HG02884 (cell line): Measurements from ENCODE around the gene ATRX.
A peak's percentile ranks its signal among the peaks of the same experiment; 100 is the strongest.
"Not testable (repeated sequence)": the region's sequence is repeated elsewhere in the genome, so short reads cannot be mapped to it uniquely, and the experiment has no call there.

Experiments used
- ATAC-seq: cut with Tn5 transposase; IDR thresholded peaks from one replicate; pipeline ENCODE4 v1.9.1; 2021; ENCODE audit warnings: mild to moderate bottlenecking, moderate library complexity; ENCODE audit not compliant: unreplicated experiment

ATRX gene, protein sequence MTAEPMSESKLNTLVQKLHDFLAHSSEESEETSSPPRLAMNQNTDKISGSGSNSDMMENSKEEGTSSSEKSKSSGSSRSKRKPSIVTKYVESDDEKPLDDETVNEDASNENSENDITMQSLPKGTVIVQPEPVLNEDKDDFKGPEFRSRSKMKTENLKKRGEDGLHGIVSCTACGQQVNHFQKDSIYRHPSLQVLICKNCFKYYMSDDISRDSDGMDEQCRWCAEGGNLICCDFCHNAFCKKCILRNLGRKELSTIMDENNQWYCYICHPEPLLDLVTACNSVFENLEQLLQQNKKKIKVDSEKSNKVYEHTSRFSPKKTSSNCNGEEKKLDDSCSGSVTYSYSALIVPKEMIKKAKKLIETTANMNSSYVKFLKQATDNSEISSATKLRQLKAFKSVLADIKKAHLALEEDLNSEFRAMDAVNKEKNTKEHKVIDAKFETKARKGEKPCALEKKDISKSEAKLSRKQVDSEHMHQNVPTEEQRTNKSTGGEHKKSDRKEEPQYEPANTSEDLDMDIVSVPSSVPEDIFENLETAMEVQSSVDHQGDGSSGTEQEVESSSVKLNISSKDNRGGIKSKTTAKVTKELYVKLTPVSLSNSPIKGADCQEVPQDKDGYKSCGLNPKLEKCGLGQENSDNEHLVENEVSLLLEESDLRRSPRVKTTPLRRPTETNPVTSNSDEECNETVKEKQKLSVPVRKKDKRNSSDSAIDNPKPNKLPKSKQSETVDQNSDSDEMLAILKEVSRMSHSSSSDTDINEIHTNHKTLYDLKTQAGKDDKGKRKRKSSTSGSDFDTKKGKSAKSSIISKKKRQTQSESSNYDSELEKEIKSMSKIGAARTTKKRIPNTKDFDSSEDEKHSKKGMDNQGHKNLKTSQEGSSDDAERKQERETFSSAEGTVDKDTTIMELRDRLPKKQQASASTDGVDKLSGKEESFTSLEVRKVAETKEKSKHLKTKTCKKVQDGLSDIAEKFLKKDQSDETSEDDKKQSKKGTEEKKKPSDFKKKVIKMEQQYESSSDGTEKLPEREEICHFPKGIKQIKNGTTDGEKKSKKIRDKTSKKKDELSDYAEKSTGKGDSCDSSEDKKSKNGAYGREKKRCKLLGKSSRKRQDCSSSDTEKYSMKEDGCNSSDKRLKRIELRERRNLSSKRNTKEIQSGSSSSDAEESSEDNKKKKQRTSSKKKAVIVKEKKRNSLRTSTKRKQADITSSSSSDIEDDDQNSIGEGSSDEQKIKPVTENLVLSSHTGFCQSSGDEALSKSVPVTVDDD (N-terminal part only)

DNA sequence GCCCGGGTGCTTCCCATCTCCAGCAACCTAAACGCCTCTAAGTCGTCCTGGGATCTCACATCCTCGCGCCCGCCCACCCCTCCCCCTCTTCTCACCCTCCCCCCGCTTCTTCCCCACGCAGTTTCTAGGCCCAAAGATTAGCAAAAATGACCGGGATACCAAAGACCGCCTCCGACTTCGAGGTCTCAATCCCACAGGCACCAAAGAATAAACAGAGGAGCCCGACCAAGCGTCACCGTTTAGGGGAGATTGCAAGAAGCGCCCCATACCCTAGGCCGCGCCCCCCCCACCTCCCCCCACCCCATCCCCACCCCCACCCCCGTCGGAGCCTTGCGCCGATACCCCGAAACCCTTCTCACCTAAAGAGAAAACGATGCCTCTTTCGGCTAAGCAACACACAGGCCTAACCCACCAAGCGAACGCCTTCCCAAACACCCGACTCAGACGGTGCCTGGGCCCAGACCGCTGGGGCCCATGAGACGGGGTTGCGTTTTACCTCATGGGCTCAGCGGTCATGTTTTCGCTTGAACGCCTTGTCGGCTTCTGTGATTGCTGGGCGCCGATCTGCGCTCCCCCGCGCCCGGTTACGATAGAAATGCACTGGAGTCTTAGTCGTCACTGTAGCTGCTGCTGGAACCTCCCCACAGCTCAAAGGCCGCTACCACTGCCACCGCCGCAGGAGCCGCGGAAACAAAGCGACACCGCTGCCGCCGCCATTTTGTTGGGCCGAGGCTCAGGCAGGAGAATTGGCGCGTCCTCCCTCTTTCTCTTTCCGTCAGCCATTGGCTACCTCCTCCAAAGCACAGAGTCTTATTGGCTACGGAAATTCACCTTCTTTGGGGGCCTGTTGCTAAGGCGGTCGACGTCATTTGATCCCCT lies at the start of gene ATRX:
ATRX (minus strand) TSS at position 731 of the 879 bp plus-strand sequence; CDS start at position 516, 215 bp downstream.
- ATAC-seq = peak; percentile 92

DNA sequence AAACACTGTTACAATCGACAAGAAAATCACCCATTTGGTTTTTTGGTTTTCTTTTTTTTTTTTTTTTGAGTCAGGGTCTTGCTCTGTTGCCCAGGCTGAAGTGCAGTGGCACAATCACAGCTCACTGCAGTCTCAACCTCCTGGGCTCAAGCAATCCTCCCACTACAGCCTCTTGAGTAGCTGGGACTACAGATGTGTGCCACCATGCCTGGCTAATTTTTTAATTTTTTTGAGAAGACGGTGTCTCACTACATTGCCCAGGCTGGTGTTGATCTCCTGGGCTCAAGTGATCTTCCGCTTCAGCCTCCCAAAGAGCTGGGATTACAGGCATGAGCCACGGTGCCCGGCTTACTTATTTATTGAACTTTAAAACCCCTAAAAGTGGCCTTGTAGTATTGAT lies 45.5 kb upstream of the ATRX start:
- not testable (repeated sequence) for ATAC-seq

DNA sequence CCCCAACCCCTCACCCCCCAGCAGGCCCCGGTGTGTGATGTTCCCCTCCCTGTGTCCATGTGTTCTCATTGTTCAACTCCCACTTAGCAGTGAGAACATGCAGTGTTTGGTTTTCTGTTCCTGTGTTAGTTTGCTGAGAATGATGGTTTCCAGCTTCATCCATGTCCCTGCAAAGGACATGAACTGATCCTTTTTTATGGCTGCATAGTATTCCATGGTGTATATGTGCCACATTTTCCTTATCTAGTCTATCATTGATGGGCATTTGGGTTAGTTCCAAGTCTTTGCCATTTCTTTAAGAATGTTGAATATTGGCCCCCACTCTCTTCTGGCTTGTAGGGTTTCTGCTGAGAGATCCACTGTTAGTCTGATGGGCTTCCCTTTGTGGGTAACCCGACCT lies 36.0 kb upstream of the ATRX start:
- not testable (repeated sequence) for ATAC-seq

DNA sequence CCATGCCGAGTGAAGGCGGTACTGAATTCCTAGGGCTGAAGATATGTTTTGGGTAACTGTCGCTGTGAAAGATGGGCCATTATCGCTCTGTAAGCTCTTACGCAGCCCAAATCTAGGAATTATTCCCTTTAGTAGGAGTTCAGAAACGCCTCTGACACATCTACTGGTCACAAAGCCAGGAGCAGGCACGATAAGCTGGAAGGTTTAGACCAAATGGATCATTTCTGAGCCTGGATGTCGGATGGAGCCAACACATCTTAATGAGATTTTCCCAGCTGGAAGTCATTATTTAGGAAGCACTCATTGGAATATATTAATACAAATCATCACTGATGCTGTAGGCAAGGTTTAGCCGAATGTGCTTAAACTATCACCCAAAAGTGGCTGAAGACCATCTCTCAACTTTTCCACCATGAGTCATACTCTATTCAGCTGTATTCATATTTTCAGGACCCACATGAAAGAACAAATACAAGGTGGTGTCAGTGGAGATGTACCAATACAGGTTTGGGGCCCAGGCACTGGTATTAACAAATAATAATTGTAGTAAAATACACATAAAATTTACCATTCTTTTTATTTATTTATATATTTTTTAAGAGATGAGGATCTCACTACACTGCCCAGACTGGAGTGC lies 34.2 kb upstream of the ATRX start:
- ATAC-seq = no peak

DNA sequence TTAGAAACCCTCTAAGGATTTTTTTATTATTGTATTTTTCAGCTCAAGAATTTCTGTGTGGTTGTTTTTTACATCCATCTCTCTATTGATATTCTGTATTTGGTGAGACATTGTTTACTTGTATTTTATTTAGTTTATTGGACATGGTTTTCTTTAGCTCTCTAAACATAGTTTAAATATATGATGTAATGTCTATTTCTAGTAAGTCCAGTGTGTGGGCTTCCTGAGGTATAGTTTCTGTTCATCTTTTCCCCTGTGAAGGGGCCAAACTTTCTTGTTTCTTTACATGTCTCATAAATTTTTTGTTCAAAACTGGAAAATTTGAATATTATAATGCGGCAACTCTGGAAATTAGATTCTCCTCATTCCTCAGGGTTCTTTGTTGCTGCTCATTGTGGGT lies 28.2 kb upstream of the ATRX start:
- no peak for ATAC-seq

DNA sequence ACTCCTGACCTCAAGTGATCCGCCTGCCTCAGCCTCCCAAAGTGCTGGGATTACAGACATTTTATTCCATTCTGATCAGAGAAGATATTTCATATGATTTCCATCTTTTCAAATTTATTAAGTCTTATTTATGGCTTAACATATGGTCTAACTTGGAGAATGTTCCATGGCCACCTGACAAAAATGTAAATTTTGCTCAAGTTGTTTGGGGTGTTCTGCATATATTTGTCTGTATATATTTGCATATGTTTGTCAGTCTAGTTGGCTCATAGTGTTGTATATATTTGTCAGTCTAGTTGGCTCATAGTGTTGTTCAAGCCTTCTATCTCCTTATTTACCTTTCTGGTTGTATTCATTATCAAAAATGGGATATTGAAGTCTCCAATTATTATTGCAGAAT lies 16.2 kb upstream of the ATRX start:
- no peak for ATAC-seq

DNA sequence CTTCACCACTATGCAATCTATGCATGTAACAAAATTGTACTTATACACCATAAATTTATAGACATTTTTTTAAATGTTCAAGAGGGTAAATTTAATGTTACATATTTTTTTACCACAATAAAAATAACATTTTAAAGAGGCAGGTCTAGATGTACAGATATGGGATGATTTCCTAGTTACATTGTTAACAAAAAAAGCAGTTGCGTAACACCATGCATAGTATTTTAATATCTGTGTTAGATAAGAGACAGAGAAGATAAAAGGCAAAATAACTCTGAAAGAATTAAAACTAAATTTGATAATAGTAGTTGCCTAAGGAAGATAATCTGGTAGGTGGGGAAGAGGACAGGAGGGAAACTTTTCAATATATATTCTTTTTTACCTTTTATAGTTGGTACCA lies 9.1 kb upstream of the ATRX start:
- ATAC-seq = no peak

DNA sequence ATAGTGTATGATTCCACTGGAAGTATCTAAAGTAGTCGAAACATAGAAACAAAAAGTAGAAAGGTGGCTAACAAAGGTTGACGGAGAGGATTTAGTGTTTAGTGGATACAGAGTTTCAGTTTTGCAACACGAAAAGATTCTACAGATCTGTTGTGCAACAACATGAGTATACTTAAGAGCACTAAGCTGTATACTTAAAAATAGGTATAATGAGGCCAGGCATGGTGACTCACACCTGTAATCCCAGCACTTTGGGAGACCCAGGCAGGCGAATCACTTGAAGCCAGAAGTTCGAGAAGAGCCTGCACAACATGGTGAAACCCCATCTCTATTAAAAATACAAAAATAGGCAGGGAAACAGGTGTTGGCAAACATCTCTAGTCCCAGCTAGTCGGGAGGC lies 7.9 kb upstream of the ATRX start:
- no peak for ATAC-seq

DNA sequence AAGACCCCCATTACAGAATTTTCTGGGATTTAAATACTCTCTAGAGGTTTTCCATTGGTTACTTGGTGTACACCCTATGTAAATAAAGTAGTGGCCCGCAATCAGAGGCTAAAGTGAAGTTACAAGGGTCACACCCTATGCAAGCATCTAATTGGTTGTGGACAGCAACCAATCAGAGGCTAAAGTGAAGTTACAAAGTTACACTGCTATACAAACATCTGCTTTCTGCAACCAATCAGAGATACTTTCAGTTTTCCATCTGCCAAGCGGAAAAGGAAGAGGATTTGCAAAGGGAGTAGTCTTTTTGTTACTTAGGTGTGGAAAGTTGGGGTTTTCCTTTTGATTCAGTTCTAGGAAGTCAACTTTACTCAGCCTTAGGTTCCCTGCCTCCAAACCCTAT lies 2.0 kb upstream of the ATRX start:
- no peak for ATAC-seq

DNA sequence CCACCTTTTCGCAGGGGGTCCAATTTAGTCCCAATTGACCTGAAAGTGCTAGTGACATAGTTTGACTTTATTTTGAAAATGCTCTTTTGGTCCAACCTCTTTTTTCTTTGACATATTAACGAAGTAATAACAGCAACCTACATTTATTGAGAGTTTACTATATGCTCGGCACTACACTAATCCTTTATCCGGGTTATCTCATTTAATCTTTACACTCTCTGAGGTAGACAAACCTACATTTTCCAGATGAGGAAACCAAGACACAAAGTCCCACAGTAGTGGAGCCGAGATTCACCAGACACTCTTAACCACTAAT lies 307 bp upstream of the ATRX start:
- ATAC-seq = peak; percentile 5

DNA sequence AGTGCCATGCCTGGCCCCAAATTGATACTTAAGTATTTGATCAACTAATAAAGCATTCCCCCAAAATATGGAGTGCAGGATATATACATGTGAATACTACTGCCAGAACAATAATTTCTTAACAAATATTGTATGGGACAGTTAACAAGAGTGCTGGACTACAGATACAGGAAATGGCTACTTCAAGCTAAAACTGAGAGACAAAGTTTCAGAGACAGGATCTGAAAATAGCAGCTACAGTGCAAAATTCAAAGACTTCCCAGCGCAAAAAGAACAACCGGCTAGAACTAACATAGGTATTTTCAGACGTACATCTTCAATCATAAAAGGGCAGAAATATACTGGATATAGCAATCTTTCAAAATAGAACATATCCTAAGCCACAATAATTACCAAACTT lies 6.3 kb downstream of the ATRX start:
- no peak for ATAC-seq

DNA sequence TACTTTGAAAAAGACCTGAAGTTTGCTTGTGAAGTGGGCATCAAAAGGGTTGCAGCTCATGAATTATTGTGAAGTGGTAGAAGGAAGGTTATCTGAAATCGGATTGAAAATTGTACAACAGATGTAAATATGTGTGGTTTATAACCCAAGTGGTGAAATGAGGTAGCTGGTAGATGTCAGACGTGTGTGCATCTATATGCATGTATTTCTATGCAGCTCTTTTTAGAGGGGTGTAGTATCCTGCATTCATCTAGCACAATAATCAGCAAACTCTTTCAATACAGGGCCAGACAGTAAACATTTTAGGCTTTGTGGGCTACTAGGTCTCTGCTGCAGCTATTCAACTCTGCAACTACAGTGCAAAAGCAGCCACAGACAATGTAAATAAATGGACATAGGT lies 9.4 kb downstream of the ATRX start:
- no peak for ATAC-seq

DNA sequence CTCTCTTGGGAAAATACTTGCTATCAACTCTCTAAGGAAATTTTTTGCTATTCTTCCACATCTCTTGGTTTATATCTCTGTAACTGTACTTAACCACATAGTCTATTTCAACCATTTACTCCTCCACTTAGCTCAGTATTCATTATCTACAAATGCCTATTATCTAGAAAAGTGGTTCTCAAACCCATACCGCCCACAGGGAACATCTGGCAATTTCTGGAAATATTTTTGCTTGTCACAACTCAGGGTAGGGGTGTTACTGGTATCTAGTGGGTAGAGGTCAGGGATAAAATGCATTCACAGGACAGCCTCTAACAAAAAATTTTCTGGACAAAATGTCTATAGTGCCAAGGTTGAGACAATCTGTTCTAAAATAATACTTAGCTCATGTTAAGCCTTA lies 14.4 kb downstream of the ATRX start:
- ATAC-seq = no peak

DNA sequence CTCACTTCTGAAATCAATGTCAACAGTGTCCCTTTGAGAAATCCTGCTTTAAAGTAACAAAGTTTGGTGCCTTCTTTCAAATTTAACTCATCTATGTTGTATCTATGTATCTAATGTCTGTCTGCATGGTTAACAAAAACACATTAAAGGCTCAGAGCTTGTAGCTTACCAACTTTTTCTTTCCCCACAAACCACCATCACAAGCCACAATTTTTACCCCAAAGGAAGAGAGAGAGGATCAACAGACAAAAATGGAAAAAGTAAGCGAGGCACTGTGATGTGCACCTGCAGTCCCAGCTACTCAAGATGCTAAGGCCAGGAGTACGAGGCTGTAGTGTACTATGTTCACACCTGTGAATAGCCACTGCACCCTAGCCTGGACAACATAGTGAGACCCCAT lies 17.2 kb downstream of the ATRX start:
- ATAC-seq = no peak

DNA sequence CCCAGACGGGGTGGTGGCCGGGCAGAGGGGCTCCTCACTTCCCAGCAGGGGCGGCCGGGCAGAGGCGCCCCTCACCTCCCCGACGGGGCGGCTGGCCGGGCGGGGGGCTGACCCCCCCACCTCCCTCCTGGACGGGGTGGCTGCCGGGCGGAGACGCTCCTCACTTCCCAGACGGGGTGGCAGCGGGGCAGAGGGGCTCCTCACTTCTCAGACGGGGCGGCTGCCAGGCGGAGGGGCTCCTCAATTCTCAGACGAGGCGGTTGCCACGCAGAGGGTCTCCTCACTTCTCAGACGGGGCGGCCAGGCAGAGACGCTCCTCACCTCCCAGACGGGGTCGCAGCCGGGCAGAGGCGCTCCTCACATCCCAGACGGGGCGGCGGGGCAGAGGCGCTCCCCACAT lies 19.8 kb downstream of the ATRX start:
- not testable (repeated sequence) for ATAC-seq

DNA sequence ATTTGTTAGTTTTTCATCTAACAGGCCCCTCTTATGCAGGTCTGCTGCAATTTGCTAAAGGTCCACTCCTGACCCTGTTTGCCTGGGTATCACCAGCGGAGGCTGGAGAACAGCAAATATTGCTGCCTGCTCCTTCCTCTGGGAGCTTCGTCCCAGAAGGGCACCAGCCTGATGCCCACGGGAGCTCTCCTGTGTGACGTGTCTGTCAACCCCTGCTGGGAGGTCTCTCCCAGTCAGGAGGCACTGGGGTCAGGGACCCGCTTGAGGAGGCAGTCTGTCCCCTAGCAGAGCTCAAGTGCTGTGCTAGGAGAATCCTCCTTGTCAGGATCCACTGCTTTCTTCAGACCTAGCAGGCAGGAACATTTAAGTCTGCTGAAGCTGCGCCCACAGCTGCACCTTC lies 30.5 kb downstream of the ATRX start:
- no peak for ATAC-seq

DNA sequence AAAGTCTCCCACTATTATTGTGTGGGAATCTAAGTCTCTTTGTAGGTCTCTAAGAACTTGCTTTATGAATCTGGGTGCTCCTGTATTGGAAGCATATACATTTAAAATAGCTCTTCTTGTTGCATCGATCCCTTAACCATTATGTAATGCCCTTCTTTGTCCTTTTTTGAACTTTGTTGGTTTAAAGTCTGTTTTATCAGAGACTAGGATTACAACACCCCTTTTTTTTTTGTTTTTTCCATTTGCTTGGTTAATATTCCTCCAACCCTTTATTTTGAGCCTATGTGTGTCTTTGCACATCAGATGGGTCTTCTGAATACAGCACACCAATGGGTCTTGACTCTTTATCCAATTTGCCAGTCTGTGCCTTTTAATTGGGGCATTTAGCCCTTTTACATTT lies 32.1 kb downstream of the ATRX start:
- not testable (repeated sequence) for ATAC-seq

DNA sequence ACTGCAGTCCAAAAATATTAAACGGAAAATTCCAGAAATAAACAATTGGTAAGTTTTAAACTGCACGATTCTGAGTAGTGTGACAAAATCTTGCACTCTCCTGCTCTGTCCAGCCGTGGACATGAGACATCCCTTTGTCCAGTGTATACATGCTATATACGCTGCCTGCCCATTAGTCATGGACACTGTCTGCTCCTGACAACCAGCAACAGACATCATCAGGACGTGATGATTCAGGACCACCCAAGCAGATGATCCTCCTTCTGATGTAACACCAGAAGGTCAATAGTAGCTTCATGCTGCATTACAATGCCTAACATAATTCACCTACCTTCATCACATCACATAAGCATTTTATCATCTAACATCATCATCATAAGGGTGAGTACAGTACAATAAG lies 36.3 kb downstream of the ATRX start:
- no peak for ATAC-seq

DNA sequence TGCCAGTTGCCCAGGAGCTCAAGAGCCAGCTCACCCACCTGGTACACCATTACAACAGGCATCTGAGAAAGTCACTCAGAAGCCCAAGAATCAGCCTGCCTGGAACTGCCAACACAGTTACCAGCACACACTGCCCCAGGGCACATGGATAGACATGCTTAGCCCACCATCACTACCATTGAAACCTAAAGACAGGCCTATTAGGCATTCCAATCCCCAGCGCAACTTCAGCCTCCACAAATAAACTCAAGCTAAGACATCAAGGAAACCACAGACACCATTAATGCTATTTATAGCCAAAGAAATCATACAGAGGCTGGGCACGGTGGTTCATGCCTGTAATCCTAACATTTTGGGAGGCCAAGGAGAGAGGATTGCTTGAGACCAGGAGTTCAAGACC lies 42.3 kb downstream of the ATRX start:
- no peak for ATAC-seq
